Right lobe of liver (tissue), 4 donors: ENCODE results near the gene SPOCK1.

ENCODE experiments used
- POLR2A ChIP-seq: fragments of 450-650 bp; IDR thresholded peaks from one replicate; pipeline ENCODE4 v1.6.1; 2017; ENCODE audit warnings: antibody characterized with exemption, mild to moderate bottlenecking
- TF ChIP-seq, protein P1 (sequence below), 4 donors: fragments of 200-600 bp in 3 of 4; fragments of 450-650 bp in 1 of 4; IDR thresholded peaks; one replicate each; pipeline versions ENCODE4 v1.5.1 to v1.8.0; 2016 to 2022; ENCODE audit warnings: antibody characterized with exemption in 4 of 4, mild to moderate bottlenecking in 2 of 4
- donor health status: DM: no; HTN: no; CAD: no.
- donor health status: DM: no; HTN: no; CAD: no.
- donor health status: DM: no; HTN: yes; CAD: no.

DNA sequence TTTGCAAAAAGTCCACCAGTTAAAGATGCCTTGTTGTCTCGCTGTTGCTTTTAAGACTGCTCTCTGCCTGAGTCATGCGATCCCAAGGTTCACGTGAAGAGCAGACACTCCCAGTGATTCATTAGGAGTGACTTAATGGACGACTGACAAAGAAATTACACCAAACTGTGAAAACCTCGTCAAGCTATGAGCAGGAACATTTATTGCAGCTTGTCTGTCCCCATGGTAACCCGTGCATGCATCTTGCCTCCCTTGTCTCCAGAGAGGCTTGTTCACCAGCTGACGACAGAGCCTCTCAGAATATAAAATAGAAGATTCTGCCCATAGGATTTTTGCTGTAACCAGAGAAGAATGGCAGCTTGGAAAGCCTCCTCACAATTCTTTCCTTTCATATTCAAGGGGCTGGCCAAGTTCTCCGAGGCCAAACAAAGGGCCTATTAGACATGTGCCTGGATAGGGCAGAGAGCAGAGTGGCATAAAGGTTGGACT lies 352.7 kb downstream of the SPOCK1 start:
- TF ChIP-seq, protein P1, sequence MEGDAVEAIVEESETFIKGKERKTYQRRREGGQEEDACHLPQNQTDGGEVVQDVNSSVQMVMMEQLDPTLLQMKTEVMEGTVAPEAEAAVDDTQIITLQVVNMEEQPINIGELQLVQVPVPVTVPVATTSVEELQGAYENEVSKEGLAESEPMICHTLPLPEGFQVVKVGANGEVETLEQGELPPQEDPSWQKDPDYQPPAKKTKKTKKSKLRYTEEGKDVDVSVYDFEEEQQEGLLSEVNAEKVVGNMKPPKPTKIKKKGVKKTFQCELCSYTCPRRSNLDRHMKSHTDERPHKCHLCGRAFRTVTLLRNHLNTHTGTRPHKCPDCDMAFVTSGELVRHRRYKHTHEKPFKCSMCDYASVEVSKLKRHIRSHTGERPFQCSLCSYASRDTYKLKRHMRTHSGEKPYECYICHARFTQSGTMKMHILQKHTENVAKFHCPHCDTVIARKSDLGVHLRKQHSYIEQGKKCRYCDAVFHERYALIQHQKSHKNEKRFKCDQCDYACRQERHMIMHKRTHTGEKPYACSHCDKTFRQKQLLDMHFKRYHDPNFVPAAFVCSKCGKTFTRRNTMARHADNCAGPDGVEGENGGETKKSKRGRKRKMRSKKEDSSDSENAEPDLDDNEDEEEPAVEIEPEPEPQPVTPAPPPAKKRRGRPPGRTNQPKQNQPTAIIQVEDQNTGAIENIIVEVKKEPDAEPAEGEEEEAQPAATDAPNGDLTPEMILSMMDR (IDR thresholded peaks at IDR 0.05): no peak
- no peak for TF ChIP-seq POLR2A
